GM12878 (cell line): ENCODE measurements around the gene MTA3. TPM values are rescaled to one million over a fixed set of nuclear protein-coding genes. Genes with fewer than 3 reads are reported as not detected.

Experiments
- ATAC-seq: fragments of 200-7000 bp; cut with Tn5 transposase; 3 replicates; pipeline ENCODE4 v1.9.1; 2020; ENCODE audit warnings: mild to moderate bottlenecking, moderate library complexity
- BruUV-seq: library from RNA; stranded (reverse); fragments of 400-500 nt; replicated peaks from 2 replicates; lab custom pipeline; 2021; lab: Mats Ljungman, UMichigan
- CTCF ChIA-PET: fragments of 300-600 bp; sonication (Branson Sonifier 250); formaldehyde crosslinking; extraction: SDS; loops from one replicate; lab custom pipeline; 2021; ENCODE audit warnings: inconsistent platforms; lab: Yijun Ruan, JAX
- POLR2A ChIA-PET: fragments of 350-600 bp; formaldehyde crosslinking; extraction: SDS; loops from one replicate; lab custom pipeline; 2021; ENCODE audit warnings: inconsistent platforms; lab: Charles Lee
- RAD21 ChIA-PET: fragments of 300-600 bp; sonication (Branson Sonifier 250); formaldehyde crosslinking; loops from one replicate; lab custom pipeline; 2023; ENCODE audit warnings: antibody characterized with exemption; ENCODE audit not compliant: unreplicated experiment; lab: Charles Lee
- SMC1A ChIA-PET: fragments of 300-600 bp; sonication (Branson Sonifier 250); formaldehyde crosslinking; loops from one replicate; lab custom pipeline; 2023; ENCODE audit not compliant: unreplicated experiment, uncharacterized antibody; lab: Charles Lee
- DNase-seq: peaks from one replicate; pipeline ENCODE4 v3.0.0-alpha.2; 2011; ENCODE audit warnings: low read depth, low spot score
- FAIRE-seq: peaks from 3 replicates; lab custom pipeline; 2011; peaks lifted over from hg19 to GRCh38; lab: Jason Lieb, UNC
- H2AFZ ChIP-seq: 2 replicates; pipeline ENCODE4 v1.6.0; 2011; ENCODE audit warnings: low read depth, low read length, control low read depth; ENCODE audit not compliant: control insufficient read depth
- H3K27ac ChIP-seq: 2 replicates; pipeline ENCODE4 v1.5.1; 2011; ENCODE audit warnings: control low read depth; ENCODE audit not compliant: control insufficient read depth, insufficient read depth
- H3K27me3 ChIP-seq, 2 experiments: replicated peaks in 1 of 2; 2 replicates each; pipeline versions ENCODE4 v1.6.0 to v1.6.1; 2011; ENCODE audit warnings: low read length in 1 of 2; ENCODE audit not compliant: control insufficient read depth in 2 of 2, insufficient read depth in 2 of 2
- H3K36me3 ChIP-seq, 2 experiments: 2 replicates each; pipeline ENCODE4 v1.5.1; 2011; ENCODE audit warnings: low read length in 1 of 2; ENCODE audit not compliant: control insufficient read depth in 2 of 2, insufficient read depth in 2 of 2
- H3K4me1 ChIP-seq: 2 replicates; pipeline ENCODE4 v1.6.1; 2011; ENCODE audit warnings: mild to moderate bottlenecking, low read length, moderate library complexity, mixed read lengths; ENCODE audit not compliant: control insufficient read depth, insufficient read depth
- H3K4me2 ChIP-seq: 2 replicates; pipeline ENCODE4 v1.6.0; 2011; ENCODE audit warnings: control low read depth; ENCODE audit not compliant: control insufficient read depth, insufficient read depth
- H3K4me3 ChIP-seq: fragments of 200-600 bp; sonication (generic); 2 replicates; pipeline ENCODE4 v1.5.1; 2016
- H3K79me2 ChIP-seq: 2 replicates; pipeline ENCODE4 v1.6.0; 2011; ENCODE audit warnings: low read length; ENCODE audit not compliant: control insufficient read depth, insufficient read depth
- H3K9ac ChIP-seq: 2 replicates; pipeline ENCODE4 v1.8.0; 2011; ENCODE audit warnings: low read length, control low read depth, mixed read lengths; ENCODE audit not compliant: control insufficient read depth, insufficient read depth
- H3K9me3 ChIP-seq: replicated peaks from 3 replicates; pipeline ENCODE4 v1.5.1; 2011; ENCODE audit warnings: mild to moderate bottlenecking, low read length; ENCODE audit not compliant: control insufficient read depth, insufficient read depth
- H4K20me1 ChIP-seq: 2 replicates; pipeline ENCODE4 v1.6.0; 2011; ENCODE audit not compliant: control insufficient read depth, insufficient read depth
- BRCA1 ChIP-seq: IDR thresholded peaks from 2 replicates; pipeline ENCODE4 v1.6.1; 2011; ENCODE audit warnings: low read depth, low read length, improper control_type of control experiment
- CEBPB ChIP-seq, 2 experiments: fragments of 150-350 bp in 1 of 2; IDR thresholded peaks; 2 replicates each; pipeline ENCODE4 v1.6.1; 2012 to 2014; ENCODE audit warnings: low read depth in 2 of 2, low read length in 2 of 2, borderline replicate concordance in 1 of 2, inconsistent platforms in 1 of 2
- CHD1 ChIP-seq: IDR thresholded peaks from 2 replicates; pipeline ENCODE4 v1.6.1; 2012; ENCODE audit warnings: low read depth, low read length, improper control_type of control experiment
- CREM ChIP-seq: IDR thresholded peaks from 2 replicates; pipeline ENCODE4 v1.6.1; 2014; ENCODE audit warnings: antibody characterized with exemption, low read depth
- DPF2 ChIP-seq: fragments of 450-650 bp; IDR thresholded peaks from 2 replicates; pipeline ENCODE4 v1.6.1; 2017; ENCODE audit warnings: mild to moderate bottlenecking
- GATAD2B ChIP-seq: fragments of 450-650 bp; conservative IDR thresholded peaks from 2 replicates; pipeline ENCODE4 v1.6.1; 2017; ENCODE audit warnings: low read depth, mild to moderate bottlenecking, moderate library complexity
- IRF4 ChIP-seq: IDR thresholded peaks from 2 replicates; pipeline ENCODE4 v1.6.1; 2011; ENCODE audit warnings: low read depth, low read length
- MTA2 ChIP-seq: fragments of 450-650 bp; IDR thresholded peaks from 2 replicates; pipeline ENCODE4 v1.6.1; 2016; ENCODE audit warnings: low read depth, mild to moderate bottlenecking, moderate library complexity
- NFXL1 ChIP-seq: fragments of 450-650 bp; IDR thresholded peaks from 2 replicates; pipeline ENCODE4 v1.6.1; 2017; ENCODE audit warnings: antibody characterized with exemption, mild to moderate bottlenecking, borderline replicate concordance
- NFYA ChIP-seq: IDR thresholded peaks from 2 replicates; pipeline ENCODE4 v1.6.1; 2011; ENCODE audit warnings: low read depth, mild to moderate bottlenecking, low read length, improper control_type of control experiment, borderline replicate concordance
- NRF1 ChIP-seq: conservative IDR thresholded peaks from 2 replicates; pipeline ENCODE4 v1.6.1; 2011; ENCODE audit warnings: mild to moderate bottlenecking, low read depth, low read length, improper control_type of control experiment
- RELA ChIP-seq: fragments of 450-650 bp; IDR thresholded peaks from 2 replicates; pipeline ENCODE4 v1.8.0; 2014; ENCODE audit warnings: borderline replicate concordance; ENCODE audit not compliant: partially characterized antibody
- SMAD1 ChIP-seq: fragments of 450-650 bp; IDR thresholded peaks from 2 replicates; pipeline ENCODE4 v1.6.1; 2018; ENCODE audit warnings: mild to moderate bottlenecking, low read depth; ENCODE audit not compliant: partially characterized antibody
- SMC3 ChIP-seq: IDR thresholded peaks from 2 replicates; pipeline ENCODE4 v1.6.1; 2011; ENCODE audit warnings: low read length, improper control_type of control experiment, borderline replicate concordance
- ZNF217 ChIP-seq: fragments of 450-650 bp; IDR thresholded peaks from 2 replicates; pipeline ENCODE4 v1.6.1; 2017; ENCODE audit warnings: antibody characterized with exemption, mild to moderate bottlenecking
- ZNF622 ChIP-seq: fragments of 450-650 bp; IDR thresholded peaks from 2 replicates; pipeline ENCODE4 v1.6.1; 2017; ENCODE audit warnings: mild to moderate bottlenecking, inconsistent platforms
- WGBS: methylation state at CpG from one replicate; pipeline ENCODE4 v1.1.6; 2016; ENCODE audit warnings: low lambda C conversion rate; ENCODE audit not compliant: insufficient replicate concordance, insufficient coverage; ENCODE audit errors: missing lambda C conversion rate; 5-methylcytosine and 5-hydroxymethylcytosine counted together
- in situ Hi-C: fragments of 300-500 bp; cut with MboI; formaldehyde crosslinking; loops from 9 replicates; pipeline ENCODE4 v1.14.3; 2018; ENCODE audit warnings: mixed read lengths
- intact Hi-C: fragments of 100-400 bp; cut with micrococcal nuclease; formaldehyde crosslinking; loops from one replicate; pipeline ENCODE4 v1.14.2; 2022; ENCODE audit not compliant: unreplicated experiment
- polyA plus RNA-seq, 11 experiments: library from polyadenylated mRNA; depleted of rRNA in 4 of 11; unstranded in 6 of 11; stranded (reverse) in 5 of 11; fragments of >200 nt; fragmentation: Nextera tagmentation in 4 of 11; fragmentation: Illumina TruSeq in 1 of 11; extraction: Ambion mirVana in 4 of 11; extraction: Trizol in 1 of 11; gene quantifications; 1 replicate in 1 of 11; 2 replicates in 10 of 11; pipeline versions ENCODE4 v1.2.1 to v1.2.3, GENCODE V29; 2011 to 2016; ENCODE audit warnings: inconsistent platforms in 2 of 11, missing spikeins in 2 of 11, low read depth in 1 of 11
- total RNA-seq, 4 experiments: library from RNA; depleted of rRNA in 3 of 4; stranded (reverse); fragments of >200 nt in 3 of 4; fragmentation: Illumina TruSeq in 1 of 4; extraction: Trizol in 1 of 4; gene quantifications; 2 replicates each; pipeline versions ENCODE4 v1.2.1 to v1.2.3, GENCODE V29; 2013 to 2021
- TF ChIP-seq, protein P1 (sequence below): fragments of 450-650 bp; conservative IDR thresholded peaks from 2 replicates; pipeline ENCODE4 v1.6.1; 2017; ENCODE audit warnings: mild to moderate bottlenecking, moderate library complexity
- TF ChIP-seq, protein P2 (sequence below): IDR thresholded peaks from 2 replicates; pipeline ENCODE4 v1.6.1; 2012; ENCODE audit warnings: low read depth, low read length, improper control_type of control experiment

The MTA3 gene
- total and polyA plus RNA-seq, 10 of the 15 experiments (the other 5 are each of a cell fraction or from before 2014, with no cell fraction given) = 17.6 to 45.5 (median 26.5) TPM

DNA sequence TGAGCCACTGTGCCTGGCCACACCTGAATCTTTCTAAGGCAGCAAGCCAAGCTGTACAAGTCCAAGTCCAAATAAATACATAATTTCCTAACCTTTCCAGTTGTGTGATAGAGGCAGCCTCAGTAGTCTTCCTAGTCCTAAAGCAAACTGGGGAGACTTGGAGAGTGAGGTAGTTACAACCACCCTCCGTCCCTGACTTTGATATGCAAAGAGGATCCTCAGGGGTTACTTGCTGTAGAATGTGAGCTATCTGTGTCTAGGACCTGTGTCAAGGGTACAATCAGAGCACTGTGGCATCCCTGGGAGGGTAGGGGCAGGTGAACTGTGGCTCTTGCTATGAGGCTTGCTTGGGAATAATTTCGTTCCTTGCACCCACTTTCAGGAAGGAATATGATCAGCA lies 46.4 kb upstream of the MTA3 start:
- no peak for ATAC-seq
- in situ Hi-C loops = no loop called here
- intact Hi-C loops = no loop called here

More for the DNA sequence above, 46.4 kb upstream of the MTA3 start:
- H3K27ac ChIP-seq = no peak overlapping the region
- no peaks in the 10 kb centered on the region for H4K20me1 ChIP-seq
- ChIA-PET RAD21 (no interaction called here), SMC1A (no interaction called here), POLR2A (interaction anchor here (0.7 kb wide), 1 partner anchor 214 kb away, joined by 5 read pairs; no protein-coding TSS in a partner anchor), CTCF (interaction anchor here (1.4 kb wide), 1 partner anchor 8 kb away, joined by 3 read pairs; no protein-coding TSS in a partner anchor)
- H3K4me2 ChIP-seq = no peak overlapping the region
- H3K36me3 ChIP-seq = no peaks in the 10 kb centered on the region
- DNase-seq (no peak), FAIRE-seq (no peak)
- H3K27me3 ChIP-seq = no peaks in the 10 kb centered on the region
- no peak overlapping the region for H3K4me3 ChIP-seq
- H3K9me3 ChIP-seq = no peaks in the 10 kb centered on the region; the same call in 2 of the 3 replicates
- no TSS peak for BruUV-seq
- TF ChIP-seq CHD1 (no peak), NRF1 (no peak), NFXL1 (no peak), BRCA1 (no peak), GATAD2B (no peak), RELA (no peak), ZNF622 (no peak), NFYA (no peak), IRF4 (no peak), SMAD1 (no peak), MTA2 (no peak), CREM (no peak), CEBPB (IDR thresholded peaks at IDR 0.05; ENCODE audit: borderline replicate concordance in 1 of 2, low read depth in 2 of 2, low read length in 2 of 2) (no peak), DPF2 (no peak), SMC3 (no peak), ZNF217 (no peak)
- TF ChIP-seq, protein P1, sequence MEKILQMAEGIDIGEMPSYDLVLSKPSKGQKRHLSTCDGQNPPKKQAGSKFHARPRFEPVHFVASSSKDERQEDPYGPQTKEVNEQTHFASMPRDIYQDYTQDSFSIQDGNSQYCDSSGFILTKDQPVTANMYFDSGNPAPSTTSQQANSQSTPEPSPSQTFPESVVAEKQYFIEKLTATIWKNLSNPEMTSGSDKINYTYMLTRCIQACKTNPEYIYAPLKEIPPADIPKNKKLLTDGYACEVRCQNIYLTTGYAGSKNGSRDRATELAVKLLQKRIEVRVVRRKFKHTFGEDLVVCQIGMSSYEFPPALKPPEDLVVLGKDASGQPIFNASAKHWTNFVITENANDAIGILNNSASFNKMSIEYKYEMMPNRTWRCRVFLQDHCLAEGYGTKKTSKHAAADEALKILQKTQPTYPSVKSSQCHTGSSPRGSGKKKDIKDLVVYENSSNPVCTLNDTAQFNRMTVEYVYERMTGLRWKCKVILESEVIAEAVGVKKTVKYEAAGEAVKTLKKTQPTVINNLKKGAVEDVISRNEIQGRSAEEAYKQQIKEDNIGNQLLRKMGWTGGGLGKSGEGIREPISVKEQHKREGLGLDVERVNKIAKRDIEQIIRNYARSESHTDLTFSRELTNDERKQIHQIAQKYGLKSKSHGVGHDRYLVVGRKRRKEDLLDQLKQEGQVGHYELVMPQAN = no peak
- TF ChIP-seq, protein P2, sequence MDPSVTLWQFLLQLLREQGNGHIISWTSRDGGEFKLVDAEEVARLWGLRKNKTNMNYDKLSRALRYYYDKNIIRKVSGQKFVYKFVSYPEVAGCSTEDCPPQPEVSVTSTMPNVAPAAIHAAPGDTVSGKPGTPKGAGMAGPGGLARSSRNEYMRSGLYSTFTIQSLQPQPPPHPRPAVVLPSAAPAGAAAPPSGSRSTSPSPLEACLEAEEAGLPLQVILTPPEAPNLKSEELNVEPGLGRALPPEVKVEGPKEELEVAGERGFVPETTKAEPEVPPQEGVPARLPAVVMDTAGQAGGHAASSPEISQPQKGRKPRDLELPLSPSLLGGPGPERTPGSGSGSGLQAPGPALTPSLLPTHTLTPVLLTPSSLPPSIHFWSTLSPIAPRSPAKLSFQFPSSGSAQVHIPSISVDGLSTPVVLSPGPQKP = no peak
- H3K79me2 ChIP-seq = no peaks in the 10 kb centered on the region
- no peak overlapping the region for H2AFZ ChIP-seq
- H3K9ac ChIP-seq = no peak overlapping the region
- H3K4me1 ChIP-seq = no peaks in the 10 kb centered on the region
- 29% methylated on average over 2 of the region's 2 CpGs for WGBS
